Stimulated activated CD4-positive, alpha-beta T cell treated with anti-CD3 and anti-CD28 coated beads, Interleukin-1b, Interleukin-23, amount 100 ng/mL, for 4 hours (primary cell): ENCODE measurements around the gene KANSL1L.

ENCODE experiments used
- DNase-seq, 2 donors: peaks; one replicate each; pipeline ENCODE4 v3.0.0-alpha.2; 2020; ENCODE audit warnings: low read depth in 2 of 2

KANSL1L gene

DNA sequence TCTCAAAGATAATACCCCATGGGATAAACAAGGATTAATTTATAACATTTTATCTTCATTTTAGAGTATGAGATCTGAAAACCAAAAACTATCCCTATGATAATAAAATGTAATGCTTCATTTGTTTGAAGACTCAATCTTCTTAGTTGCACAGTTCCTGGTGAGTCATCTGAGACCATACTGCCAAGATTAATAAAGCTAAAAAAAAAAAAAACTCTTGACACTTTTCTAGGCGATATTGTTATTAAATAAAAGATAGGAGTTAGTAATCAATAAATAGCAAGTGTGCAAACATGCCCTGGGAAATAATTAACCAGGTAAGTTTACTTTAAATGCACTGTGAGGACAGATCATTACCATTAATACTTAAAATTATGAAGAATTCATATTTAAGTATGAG, 84.9 kb downstream of the KANSL1L start:
- DNase-seq: no peak

DNA sequence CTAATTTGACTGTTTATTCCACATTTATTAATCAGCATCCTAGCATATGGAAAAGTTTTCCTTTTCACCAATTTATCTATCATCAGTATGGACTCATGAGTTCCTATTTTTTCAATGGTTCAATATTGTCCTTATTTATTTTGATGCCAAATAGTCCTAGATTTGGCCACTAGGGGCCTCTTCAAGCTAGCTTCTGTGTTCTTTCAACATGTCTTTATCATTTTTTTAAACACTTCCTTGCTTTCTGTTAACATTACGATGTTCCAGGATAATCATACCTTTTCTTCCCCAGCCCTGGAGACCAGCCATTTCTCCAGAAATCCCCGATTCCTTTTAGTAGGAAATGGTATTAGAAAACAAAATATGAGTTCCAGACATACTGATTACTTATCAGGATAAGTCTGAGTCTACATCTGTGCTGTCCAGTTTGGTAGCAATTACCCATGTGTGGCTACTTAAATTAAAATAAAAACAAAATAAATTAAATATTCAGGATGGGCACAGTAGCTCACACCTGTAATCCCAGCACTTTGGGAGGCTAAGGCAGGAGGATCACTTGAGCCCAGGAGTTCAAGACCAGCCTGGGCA, 98.2 kb downstream of the KANSL1L start:
- no peak for DNase-seq

GRCh38 chr2:210072493-210072892, 98.7 kb downstream of the KANSL1L start:
- no peak for DNase-seq

DNA sequence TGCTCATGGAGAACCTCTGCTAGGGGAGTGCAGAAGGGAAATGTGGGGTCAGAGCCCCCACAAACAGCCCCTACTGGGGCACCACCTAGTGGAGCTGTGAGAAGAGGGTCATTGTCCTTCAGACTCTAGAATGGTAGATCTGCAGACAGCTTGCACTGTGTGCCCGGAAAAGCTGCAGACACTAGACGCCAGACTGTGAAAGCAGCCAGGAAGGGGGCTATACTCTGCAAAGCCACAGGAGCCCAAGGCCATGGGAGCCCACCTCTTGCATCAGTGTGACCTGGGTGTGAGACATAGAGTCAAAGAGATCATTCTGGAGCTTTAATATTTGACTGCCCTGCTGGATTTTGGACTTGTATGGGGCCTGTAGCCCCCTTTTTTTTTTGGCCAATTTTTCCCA, 107.9 kb downstream of the KANSL1L start:
- DNase-seq: no peak

GRCh38 chr2:210055825-210056224, 115.4 kb downstream of the KANSL1L start:
- no peak for DNase-seq

- DNase-seq: no peak
These were observed 116.5 kb downstream of the KANSL1L start for GRCh38 chr2:210054696-210055095.

DNA sequence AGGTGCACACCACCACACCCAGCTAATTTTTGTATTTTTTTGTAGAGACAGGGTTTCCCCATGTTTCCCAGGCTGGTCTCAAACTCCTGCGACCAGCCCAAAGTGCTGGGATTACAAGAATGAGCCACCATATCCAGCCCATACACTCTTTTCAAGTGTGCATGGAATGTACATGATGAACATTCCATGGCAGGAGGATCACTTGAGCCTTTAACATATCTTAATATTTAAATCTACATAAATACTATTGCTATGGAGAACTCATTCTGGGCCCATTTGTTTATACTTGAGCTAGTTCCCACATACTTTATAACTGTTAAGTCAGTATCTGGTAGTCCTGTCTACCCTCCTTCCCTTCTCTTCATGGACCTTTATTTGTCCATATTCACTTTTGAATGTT, 120.3 kb downstream of the KANSL1L start:
- DNase-seq: no peak

DNA sequence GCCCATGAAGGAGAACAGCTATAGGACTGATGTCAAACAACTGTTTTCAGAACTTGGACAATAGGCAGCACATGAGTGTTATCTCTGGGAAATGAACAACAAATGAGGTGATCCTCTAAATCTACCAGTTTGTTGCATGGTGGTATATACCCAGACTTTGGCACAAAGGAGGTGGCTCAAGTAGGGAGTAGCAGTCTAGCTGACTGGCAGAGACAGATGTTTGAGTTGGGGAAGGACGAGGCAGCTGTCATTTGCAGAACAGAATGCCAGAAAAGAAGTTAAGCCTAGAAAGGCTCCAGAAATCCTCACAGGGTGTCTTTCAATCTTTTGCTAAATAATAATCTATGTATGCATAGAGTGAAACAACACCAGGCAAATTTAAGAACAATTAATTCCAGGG, 121.4 kb downstream of the KANSL1L start:
- no peak for DNase-seq

- DNase-seq: no peak
These were observed 124.2 kb downstream of the KANSL1L start for GRCh38 chr2:210046851-210047500.

GRCh38 chr2:210038078-210038477, 133.1 kb downstream of the KANSL1L start:
- no peak for DNase-seq

DNA sequence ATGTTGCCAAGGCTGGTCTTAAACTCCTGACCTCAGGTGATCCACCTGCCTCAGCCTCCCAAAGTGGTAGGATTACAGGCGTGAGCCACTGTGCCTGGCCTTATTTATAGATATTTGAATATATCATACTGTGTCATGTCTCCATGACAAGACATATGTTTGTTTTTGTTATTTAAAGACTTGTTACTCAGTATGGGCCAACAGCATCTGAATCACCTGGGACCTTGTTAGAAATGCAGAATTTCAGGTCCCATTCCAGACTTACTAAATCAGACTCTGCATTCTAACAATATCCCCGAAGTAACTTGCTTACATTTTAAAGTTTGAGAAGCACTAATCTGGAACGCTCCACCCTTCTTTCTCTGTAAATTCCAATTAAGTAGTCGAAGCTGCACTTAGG, 135.5 kb downstream of the KANSL1L start:
- DNase-seq: no peak

- no peak for DNase-seq
These were observed 137.0 kb downstream of the KANSL1L start for GRCh38 chr2:210034087-210034683.

- DNase-seq: no peak
These were observed 143.0 kb downstream of the KANSL1L start for GRCh38 chr2:210028178-210028577.

- no peak for DNase-seq
These were observed 143.6 kb downstream of the KANSL1L start for GRCh38 chr2:210027608-210028007.

GRCh38 chr2:210022824-210023223, 148.4 kb downstream of the KANSL1L start:
- DNase-seq: no peak

GRCh38 chr2:210020138-210020537, 151.1 kb downstream of the KANSL1L start:
- DNase-seq: no peak

DNA sequence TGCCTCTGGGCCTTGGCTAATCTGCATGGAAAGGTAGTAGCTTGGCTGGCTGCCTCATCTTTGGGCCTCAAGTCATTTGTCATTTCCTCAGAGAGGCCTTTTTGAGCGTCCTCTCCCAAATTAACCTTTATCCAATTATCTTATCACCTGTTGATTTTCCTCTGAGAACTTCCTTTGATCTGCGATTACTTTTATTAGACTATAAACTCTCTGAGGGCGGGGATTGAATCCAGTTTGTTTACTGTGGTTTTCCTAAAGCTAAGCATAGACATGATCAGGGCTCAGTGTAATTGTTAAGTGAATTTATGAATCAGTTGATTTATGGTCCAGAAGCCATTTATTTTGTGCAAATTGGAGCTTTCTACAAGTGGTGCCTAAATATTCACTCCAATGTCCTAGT, 161.3 kb downstream of the KANSL1L start:
- no peak for DNase-seq

- DNase-seq: no peak
These were observed 162.1 kb downstream of the KANSL1L start for GRCh38 chr2:210009126-210009525.

DNA sequence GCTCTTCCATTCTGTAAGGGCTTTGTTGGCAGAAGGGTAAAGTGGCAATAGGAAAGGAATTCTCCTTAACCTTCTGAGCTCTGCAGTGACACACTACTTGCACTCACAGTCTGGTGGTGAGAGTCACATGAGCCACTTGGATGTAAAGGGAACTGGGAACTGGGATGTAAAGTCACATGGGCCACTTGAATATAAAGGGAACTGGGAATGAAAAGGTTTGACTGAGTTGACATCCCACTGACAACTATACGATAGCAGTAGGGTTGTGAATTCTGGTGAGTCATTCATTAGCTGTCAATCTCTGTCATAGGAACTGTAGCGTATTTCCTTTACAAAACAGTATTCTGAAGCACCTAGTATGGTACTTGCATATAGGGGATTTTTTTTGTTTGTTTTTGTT, 163.3 kb downstream of the KANSL1L start:
- DNase-seq: no peak

DNA sequence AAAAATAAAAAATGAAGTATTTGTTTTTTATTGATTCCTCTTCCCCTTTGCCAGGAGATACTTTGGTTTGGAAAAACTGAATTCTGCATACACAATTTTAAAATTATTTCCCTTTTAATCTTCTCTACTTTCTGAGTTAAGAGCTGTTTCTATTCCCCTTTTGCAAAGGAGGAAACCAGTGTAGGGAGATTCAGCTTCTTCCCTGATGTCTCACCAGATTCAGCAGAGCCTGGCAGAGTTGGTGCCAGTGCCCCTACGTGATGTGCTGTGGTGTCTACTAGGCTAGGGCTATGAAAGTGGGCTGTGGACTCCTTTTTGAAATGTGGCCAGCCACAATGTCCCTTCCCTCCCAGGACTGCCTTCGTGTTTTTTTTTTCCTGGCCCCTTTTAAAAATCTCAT, 166.3 kb downstream of the KANSL1L start:
- no peak for DNase-seq

DNA sequence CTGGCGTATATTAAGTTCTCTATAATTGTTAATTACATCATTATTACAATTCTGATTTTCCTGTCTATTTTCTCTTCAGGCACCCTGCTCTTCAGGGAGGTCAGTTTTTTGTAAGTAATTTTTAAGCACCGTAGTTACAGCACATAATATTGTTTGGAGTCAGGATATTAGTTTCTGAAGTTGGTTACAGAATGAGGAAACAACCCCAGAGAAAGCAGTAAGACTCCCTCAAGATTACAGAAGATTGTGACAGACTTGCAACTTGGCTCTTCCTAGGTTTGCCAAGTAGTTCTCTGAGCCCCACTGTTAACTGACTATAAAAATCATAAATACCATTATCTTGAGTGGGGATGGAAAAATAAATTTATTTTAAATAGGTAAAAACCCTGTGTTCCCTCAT, 167.8 kb downstream of the KANSL1L start:
- DNase-seq: no peak

DNA sequence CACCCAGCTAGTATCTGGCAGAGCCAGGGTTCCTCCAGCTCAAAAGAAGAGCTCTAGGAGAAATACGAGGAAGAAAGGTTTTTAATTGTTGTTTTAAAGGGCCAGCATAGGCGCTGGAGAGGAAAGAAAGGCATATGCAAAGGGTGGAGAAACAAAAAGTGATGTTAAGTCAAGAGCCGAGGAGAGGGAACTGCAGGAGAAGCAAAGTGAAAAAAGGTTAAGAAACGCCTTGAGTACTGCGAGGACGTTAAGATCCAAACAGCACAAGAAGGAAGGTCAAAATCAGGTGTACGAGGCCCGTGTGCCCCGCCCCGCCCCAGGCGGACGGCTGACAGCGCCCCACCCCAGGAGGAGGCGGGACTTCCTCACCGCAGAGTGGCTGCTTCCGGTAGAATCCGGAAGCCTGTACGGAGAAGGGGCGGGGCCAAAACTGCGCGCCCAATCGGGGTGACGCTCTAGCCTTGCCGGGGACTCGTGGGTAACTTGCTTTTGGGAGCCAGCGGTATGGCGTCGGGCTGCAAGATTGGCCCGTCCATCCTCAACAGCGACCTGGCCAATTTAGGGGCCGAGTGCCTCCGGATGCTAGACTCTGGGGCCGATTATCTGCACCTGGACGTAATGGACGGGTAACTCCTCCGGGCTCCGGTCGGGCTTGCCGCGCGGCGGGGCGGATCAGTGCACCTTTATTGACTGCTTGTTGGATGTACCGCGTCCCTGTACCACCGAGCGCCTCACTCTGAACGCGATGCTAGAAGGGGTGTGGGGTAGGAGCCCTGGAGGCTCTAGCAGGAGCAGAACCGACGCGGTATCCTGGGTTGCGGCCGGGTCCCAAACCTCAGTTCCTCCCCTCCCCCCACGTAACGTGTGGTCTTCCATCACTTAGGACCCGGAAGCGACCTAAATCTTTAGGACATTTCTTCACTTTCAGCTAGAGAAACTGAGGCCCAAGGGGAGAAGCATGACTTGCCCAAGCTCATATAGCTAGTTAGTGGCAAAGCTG, 168.8 kb downstream of the KANSL1L start, which contains the start of gene RPE:
Gene RPE, plus strand, starts transcription at position 481 of the 1,000 bp plus-strand sequence. Its CDS starts 24 bp downstream, at position 505.
- peak; percentile 97 to 98 for DNase-seq
